ENCODE measurements around the gene ORC2. TPM values are rescaled to one million over a fixed set of nuclear protein-coding genes. Genes with fewer than 3 reads are reported as not detected.

Gene ORC2
- total and polyA plus RNA-seq, 11 donors, result 6.7 to 38.0 (median 23.2) TPM

GRCh38 chr2:201006704-201007103 lies 43.2 kb upstream of the ORC2 start:
- Histone ChIP-seq H3K27me3 (no peaks in the 10 kb centered on the region), H3K9me3 (no peaks in the 10 kb centered on the region), H3K27ac (no peak overlapping the region), H3K36me3 (peaks cover 0 to 96% (median 73%) of the 10 kb centered on the region in 9 donors), H3K4me3 (no peak overlapping the region), H3K4me1 (no peaks in the 10 kb centered on the region)
- intact Hi-C loops (cut with DNase I), result loop anchor here in 1 of 10 donors (10.0 kb wide), 1 partner anchor 92 kb away; no protein-coding TSS in a partner anchor
- TF ChIP-seq, protein P1, sequence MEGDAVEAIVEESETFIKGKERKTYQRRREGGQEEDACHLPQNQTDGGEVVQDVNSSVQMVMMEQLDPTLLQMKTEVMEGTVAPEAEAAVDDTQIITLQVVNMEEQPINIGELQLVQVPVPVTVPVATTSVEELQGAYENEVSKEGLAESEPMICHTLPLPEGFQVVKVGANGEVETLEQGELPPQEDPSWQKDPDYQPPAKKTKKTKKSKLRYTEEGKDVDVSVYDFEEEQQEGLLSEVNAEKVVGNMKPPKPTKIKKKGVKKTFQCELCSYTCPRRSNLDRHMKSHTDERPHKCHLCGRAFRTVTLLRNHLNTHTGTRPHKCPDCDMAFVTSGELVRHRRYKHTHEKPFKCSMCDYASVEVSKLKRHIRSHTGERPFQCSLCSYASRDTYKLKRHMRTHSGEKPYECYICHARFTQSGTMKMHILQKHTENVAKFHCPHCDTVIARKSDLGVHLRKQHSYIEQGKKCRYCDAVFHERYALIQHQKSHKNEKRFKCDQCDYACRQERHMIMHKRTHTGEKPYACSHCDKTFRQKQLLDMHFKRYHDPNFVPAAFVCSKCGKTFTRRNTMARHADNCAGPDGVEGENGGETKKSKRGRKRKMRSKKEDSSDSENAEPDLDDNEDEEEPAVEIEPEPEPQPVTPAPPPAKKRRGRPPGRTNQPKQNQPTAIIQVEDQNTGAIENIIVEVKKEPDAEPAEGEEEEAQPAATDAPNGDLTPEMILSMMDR (IDR thresholded peaks at IDR 0.05), result no peak
- no peak for TF ChIP-seq POLR2A (IDR thresholded peaks at IDR 0.05)
- DNase-seq (no peak), ATAC-seq (no peak)

DNA sequence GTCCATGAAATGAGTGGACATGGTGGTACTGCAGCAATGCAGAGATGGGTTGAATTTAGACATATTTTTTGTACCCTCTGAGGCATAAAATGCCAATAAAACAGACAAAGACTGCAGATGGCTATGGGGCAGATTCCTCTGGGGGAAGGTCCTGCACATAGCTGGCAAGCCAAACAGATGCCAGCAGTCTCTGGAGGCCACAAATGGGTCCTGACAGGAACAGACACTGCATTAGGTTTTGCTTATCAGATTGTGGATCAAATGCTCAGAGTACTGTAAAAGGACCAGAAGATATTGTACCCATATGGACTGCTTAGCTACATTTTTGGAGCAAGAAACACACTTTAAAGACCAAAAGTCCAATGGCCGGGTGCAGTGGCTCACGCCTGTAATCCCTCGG lies 40.9 kb upstream of the ORC2 start:
- DNase-seq, result no peak
- no peak overlapping the region for H3K4me3 ChIP-seq
- no peak for ATAC-seq
- intact Hi-C loops (cut with DNase I), result loop anchor here in 1 of 10 donors (10.0 kb wide), 1 partner anchor 90 kb away; no protein-coding TSS in a partner anchor
- TF ChIP-seq POLR2A (IDR thresholded peaks at IDR 0.05), result no peak
- TF ChIP-seq, protein P1 (IDR thresholded peaks at IDR 0.05), result no peak
- WGBS, 4 donors, result 96 to 100% (median 97%) methylated on average over 3 of the region's 3 CpGs
- H3K27ac ChIP-seq, result no peak overlapping the region
- peaks cover 0 to 97% (median 70%) of the 10 kb centered on the region in 9 donors for H3K36me3 ChIP-seq
- no peaks in the 10 kb centered on the region for H3K4me1 ChIP-seq
- H3K9me3 ChIP-seq, result no peaks in the 10 kb centered on the region
- no peaks in the 10 kb centered on the region for H3K27me3 ChIP-seq

DNA sequence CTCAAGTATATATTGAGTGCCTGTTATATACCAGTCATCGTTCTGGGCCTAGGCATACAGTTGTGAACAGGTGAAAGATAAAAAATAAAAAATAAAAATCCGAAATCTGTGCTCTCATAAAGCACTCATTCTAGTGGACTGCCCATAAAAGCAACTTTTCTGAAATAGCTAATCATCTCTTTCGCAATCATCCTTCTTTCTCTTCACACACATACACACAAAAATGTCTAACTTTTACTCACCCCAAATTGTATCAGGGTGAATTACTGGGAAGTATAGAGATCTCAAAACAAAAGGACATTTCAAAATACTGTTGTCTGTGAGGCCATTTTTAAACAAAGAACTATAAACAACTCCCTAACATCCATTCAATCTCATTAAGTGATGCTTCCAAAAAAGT lies 29.6 kb upstream of the ORC2 start:
- DNase-seq (no peak), ATAC-seq (no peak)
- intact Hi-C loops (cut with DNase I), result loop anchor here in 3 of 10 donors (10.0 kb wide), 3 partner anchors 58 to 182 kb away; no protein-coding TSS in a partner anchor
- Histone ChIP-seq H3K4me1 (no peaks in the 10 kb centered on the region), H3K36me3 (peaks cover 0 to 97% (median 90%) of the 10 kb centered on the region in 9 donors), H3K4me3 (no peak overlapping the region), H3K27me3 (no peaks in the 10 kb centered on the region), H3K9me3 (no peaks in the 10 kb centered on the region), H3K27ac (no peak overlapping the region)
- WGBS, 4 donors, result 94 to 98% (median 97%) methylated on average over 3 of the region's 3 CpGs
- TF ChIP-seq, protein P1 (IDR thresholded peaks at IDR 0.05), result no peak
- no peak for TF ChIP-seq POLR2A (IDR thresholded peaks at IDR 0.05)

GRCh38 chr2:200987137-200987536 lies 23.7 kb upstream of the ORC2 start:
- ATAC-seq (peak in 1 of 4 donors; percentile 44), DNase-seq (no peak)
- intact Hi-C loops (cut with DNase I), result no loop called here
- Histone ChIP-seq H3K4me3 (no peak overlapping the region), H3K27me3 (no peaks in the 10 kb centered on the region), H3K36me3 (peaks cover 0 to 97% (median 72%) of the 10 kb centered on the region in 9 donors), H3K9me3 (no peaks in the 10 kb centered on the region), H3K27ac (no peak overlapping the region), H3K4me1 (peaks cover 0 to 8% (median 0%) of the 10 kb centered on the region in 12 donors)
- TF ChIP-seq, protein P1 (IDR thresholded peaks at IDR 0.05), result no peak
- WGBS, 4 donors, result 78 to 90% (median 86%) methylated on average over 8 of the region's 8 CpGs

All from heart left ventricle (tissue), 16 donors.